Esophagus muscularis mucosa (tissue), 4 donors: ENCODE data around the gene VPS41. TPM values are rescaled to one million over a fixed set of nuclear protein-coding genes. Genes with fewer than 3 reads are reported as not detected.

Experiments used
- DNase-seq: peaks from one replicate; pipeline ENCODE4 v3.0.0-alpha.2; 2017; ENCODE audit errors: extremely low spot score
- H3K27ac ChIP-seq, 4 donors: fragments of 200-600 bp; sonication (generic); replicated peaks in 1 of 4; 1 replicate in 3 of 4; 2 replicates in 1 of 4; pipeline ENCODE4 v1.5.1; 2016 to 2019; ENCODE audit warnings: mild to moderate bottlenecking in 1 of 4
- H3K27me3 ChIP-seq, 4 donors: fragments of 200-600 bp; sonication (generic); one replicate each; pipeline versions ENCODE4 v1.5.1 to v1.6.0; 2016 to 2019
- H3K36me3 ChIP-seq, 4 donors: fragments of 200-600 bp; sonication (generic); one replicate each; pipeline ENCODE4 v1.5.1; 2016 to 2019
- H3K4me1 ChIP-seq, 4 donors: fragments of 200-600 bp; sonication (generic); one replicate each; pipeline ENCODE4 v1.5.1; 2016 to 2019
- H3K4me3 ChIP-seq, 4 donors: fragments of 200-600 bp; sonication (generic); 1 replicate in 2 of 4; 2 replicates in 2 of 4; pipeline ENCODE4 v1.5.1; 2016 to 2019; ENCODE audit warnings: mild to moderate bottlenecking in 4 of 4, moderate library complexity in 1 of 4
- H3K9me3 ChIP-seq, 4 donors: fragments of 200-600 bp; sonication (generic); 1 replicate in 3 of 4; 2 replicates in 1 of 4; pipeline ENCODE4 v1.5.1; 2016 to 2019
- CTCF ChIP-seq, 3 experiments: fragments of 200-600 bp in 2 of 3; fragments of 450-650 bp in 1 of 3; sonication (generic) in 2 of 3; IDR thresholded peaks; one replicate each; pipeline ENCODE4 v1.5.1; 2017 to 2019; ENCODE audit warnings: antibody characterized with exemption in 3 of 3, mild to moderate bottlenecking in 2 of 3, moderate library complexity in 1 of 3
- EP300 ChIP-seq: sonication (generic); formaldehyde crosslinking; IDR thresholded peaks from one replicate; pipeline ENCODE4 v1.6.1; 2017; ENCODE audit warnings: antibody characterized with exemption
- POLR2A ChIP-seq: fragments of 450-650 bp; IDR thresholded peaks from one replicate; pipeline ENCODE4 v1.6.1; 2017; ENCODE audit warnings: antibody characterized with exemption, moderate library complexity, mild to moderate bottlenecking, low read depth
- POLR2AphosphoS5 ChIP-seq, 2 donors: sonication (generic); formaldehyde crosslinking; IDR thresholded peaks; one replicate each; pipeline ENCODE4 v1.6.1; 2017; ENCODE audit warnings: antibody characterized with exemption in 2 of 2
- WGBS: methylation state at CpG from one replicate; pipeline ENCODE4 v1.1.5; 2018; 5-methylcytosine and 5-hydroxymethylcytosine counted together
- intact Hi-C: fragments of 100-400 bp; cut with DNase I; formaldehyde crosslinking; loops from one replicate; pipeline ENCODE4 v1.15.1; 2023
- total RNA-seq, 4 donors: library from RNA; depleted of rRNA; stranded (reverse); fragments of >200 nt; gene quantifications; one replicate each; pipeline versions ENCODE4 v1.1.0 to v1.2.1, GENCODE V29; 2016

Gene VPS41
- total RNA-seq, 4 donors from 2014 or later: 32.0 to 50.3 (median 32.9) TPM

- no peak for DNase-seq
- Histone ChIP-seq H3K9me3 (no peaks in the 10 kb centered on the region), H3K4me1 (peaks cover 7 to 9% (median 9%) of the 10 kb centered on the region in 4 donors), H3K4me3 (no peak overlapping the region), H3K27ac (no peak overlapping the region), H3K27me3 (no peaks in the 10 kb centered on the region), H3K36me3 (no peaks in the 10 kb centered on the region)
- WGBS: 85% methylated on average over 3 of the region's 3 CpGs
- TF ChIP-seq POLR2AphosphoS5 (IDR thresholded peaks at IDR 0.05): no peak
- no peak for TF ChIP-seq EP300
- TF ChIP-seq CTCF (IDR thresholded peaks at IDR 0.05): no peak
- TF ChIP-seq POLR2A: no peak
- intact Hi-C loops: no loop called here
These were observed 3.8 kb downstream of the VPS41 start for GRCh38 chr7:38905056-38905759.

- TF ChIP-seq EP300 (no peak), POLR2A (no peak), POLR2AphosphoS5 (IDR thresholded peaks at IDR 0.05) (no peak), CTCF (IDR thresholded peaks at IDR 0.05) (no peak)
These were observed 5.9 kb downstream of the VPS41 start for GRCh38 chr7:38903057-38903456.

GRCh38 chr7:38902449-38902848 is 6.5 kb downstream of the VPS41 start:
- H3K27me3 ChIP-seq: no peaks in the 10 kb centered on the region
- H3K4me1 ChIP-seq: no peaks in the 10 kb centered on the region
- H3K27ac ChIP-seq: no peak overlapping the region
- TF ChIP-seq POLR2AphosphoS5 (IDR thresholded peaks at IDR 0.05) (no peak), EP300 (no peak), CTCF (IDR thresholded peaks at IDR 0.05) (no peak), POLR2A (no peak)
- intact Hi-C loops: no loop called here
- no peaks in the 10 kb centered on the region for H3K9me3 ChIP-seq
- H3K4me3 ChIP-seq: no peak overlapping the region
- WGBS: 100% methylated on average over 2 of the region's 2 CpGs
- H3K36me3 ChIP-seq: peaks cover 0 to 5% (median 0%) of the 10 kb centered on the region in 4 donors
- DNase-seq: no peak

More at GRCh38 chr7:38903057-38903456, 5.9 kb downstream of the VPS41 start:
- H3K4me1 ChIP-seq: peaks cover under 1 to 5% (median 3%) of the 10 kb centered on the region in 4 donors
- intact Hi-C loops: no loop called here
- H3K4me3 ChIP-seq: no peak overlapping the region
- no peak overlapping the region for H3K27ac ChIP-seq
- DNase-seq: no peak
- H3K9me3 ChIP-seq: no peaks in the 10 kb centered on the region
- no peaks in the 10 kb centered on the region for H3K27me3 ChIP-seq
- peaks cover 0 to under 1% (median 0%) of the 10 kb centered on the region in 4 donors for H3K36me3 ChIP-seq

GRCh38 chr7:38893061-38893460 is 15.9 kb downstream of the VPS41 start:
- Histone ChIP-seq H3K9me3 (no peaks in the 10 kb centered on the region), H3K27ac (no peak overlapping the region), H3K27me3 (no peaks in the 10 kb centered on the region), H3K4me3 (no peak overlapping the region), H3K36me3 (peaks cover 3 to 33% (median 10%) of the 10 kb centered on the region in 4 donors), H3K4me1 (no peaks in the 10 kb centered on the region)
- TF ChIP-seq POLR2AphosphoS5 (IDR thresholded peaks at IDR 0.05) (no peak), POLR2A (no peak), CTCF (IDR thresholded peaks at IDR 0.05) (no peak), EP300 (no peak)
- intact Hi-C loops: no loop called here
- DNase-seq: no peak
- WGBS: 96% methylated on average over 3 of the region's 3 CpGs

- DNase-seq: no peak
- intact Hi-C loops: no loop called here
- H3K9me3 ChIP-seq: no peaks in the 10 kb centered on the region
- WGBS: 83% methylated on average over 6 of the region's 6 CpGs
- H3K4me3 ChIP-seq: no peak overlapping the region
- TF ChIP-seq POLR2AphosphoS5 (IDR thresholded peaks at IDR 0.05): no peak
- no peak for TF ChIP-seq EP300
- TF ChIP-seq POLR2A: no peak
- TF ChIP-seq CTCF (IDR thresholded peaks at IDR 0.05): no peak
- H3K4me1 ChIP-seq: no peaks in the 10 kb centered on the region
- no peak overlapping the region for H3K27ac ChIP-seq
- H3K36me3 ChIP-seq: peaks cover 0 to 9% (median 3%) of the 10 kb centered on the region in 4 donors
- no peaks in the 10 kb centered on the region for H3K27me3 ChIP-seq
These were observed 18.4 kb downstream of the VPS41 start for GRCh38 chr7:38890597-38890996.
